NCI-H2227 (cell line): ENCODE measurements around the gene LRP11.
"Not testable (repeated sequence)": the region's sequence is repeated elsewhere in the genome, so short reads cannot be mapped to it uniquely, and the experiment has no call there.

Source experiments
- DNase-seq: peaks from one replicate; lab custom pipeline; 2025; ENCODE audit not compliant: unreplicated experiment; lab: John Stamatoyannopoulos, UW

LRP11 gene

DNA sequence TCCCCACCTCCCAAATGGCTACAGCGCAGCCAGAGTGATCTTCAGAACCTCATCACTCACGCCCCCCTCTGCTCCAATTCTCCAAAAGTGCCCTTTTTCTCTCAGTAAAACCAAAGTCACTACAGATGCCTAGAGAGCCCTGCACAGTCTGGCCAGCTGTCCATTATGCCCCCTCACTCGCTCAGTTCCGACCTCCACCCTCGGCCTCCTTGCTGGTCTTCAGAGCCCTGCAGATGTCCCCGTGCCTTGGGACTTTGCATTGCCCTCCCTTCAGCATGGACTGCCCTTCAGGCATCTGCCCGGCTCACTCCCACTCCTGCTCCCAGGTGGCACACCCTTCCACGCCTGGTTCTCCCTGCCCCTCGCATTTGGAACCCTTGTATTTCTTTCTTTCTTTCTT is 34.8 kb upstream of the LRP11 start:
- no peak for DNase-seq

DNA sequence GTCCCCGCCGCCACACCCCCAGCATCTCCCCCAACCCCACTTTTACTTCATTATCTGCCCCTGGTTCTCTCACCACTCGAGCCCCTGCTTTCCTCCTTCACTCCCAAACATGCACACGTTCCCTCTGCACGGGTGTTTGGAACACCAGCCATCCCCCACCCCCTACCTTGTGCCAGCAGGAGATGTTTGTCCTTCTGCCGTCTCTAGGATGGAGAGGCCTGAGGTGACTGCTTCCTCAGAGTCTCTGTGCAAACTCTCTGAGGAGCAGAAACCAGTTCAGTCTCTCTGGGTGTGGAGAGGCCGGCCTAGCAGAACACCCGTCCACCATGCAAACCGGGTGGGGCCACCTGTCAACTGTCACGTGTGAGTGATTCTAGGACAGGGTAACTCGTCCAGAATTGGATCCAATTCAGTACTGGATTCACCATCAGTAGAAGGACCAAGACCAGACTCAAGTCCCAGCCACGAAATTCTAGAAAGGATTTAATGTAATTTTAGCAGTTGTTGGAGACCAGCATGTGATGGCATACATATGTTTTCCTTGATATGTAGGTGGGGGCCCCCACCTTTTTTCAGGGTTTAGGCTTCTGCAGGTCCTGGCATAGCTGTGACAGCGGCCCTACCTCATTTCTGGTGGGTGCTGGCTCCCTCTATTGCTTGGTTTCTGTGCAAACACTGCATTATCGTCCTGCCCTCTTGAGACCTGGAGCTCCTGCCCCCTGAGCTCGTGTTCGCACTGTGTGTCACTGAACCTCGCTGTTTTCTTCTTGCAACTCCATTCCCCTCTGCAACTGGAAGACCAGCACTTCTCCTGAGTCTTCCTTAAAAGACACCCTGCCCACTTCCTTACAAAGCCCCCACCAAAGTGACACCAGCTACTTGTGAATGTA is 33.9 kb upstream of the LRP11 start, which contains the start of gene RAET1E:
Gene RAET1E, minus strand, starts transcription at position 259 of the 890 bp plus-strand sequence. CDS start 7,212 bp downstream, outside the sequence.
- DNase-seq, result no peak

DNA sequence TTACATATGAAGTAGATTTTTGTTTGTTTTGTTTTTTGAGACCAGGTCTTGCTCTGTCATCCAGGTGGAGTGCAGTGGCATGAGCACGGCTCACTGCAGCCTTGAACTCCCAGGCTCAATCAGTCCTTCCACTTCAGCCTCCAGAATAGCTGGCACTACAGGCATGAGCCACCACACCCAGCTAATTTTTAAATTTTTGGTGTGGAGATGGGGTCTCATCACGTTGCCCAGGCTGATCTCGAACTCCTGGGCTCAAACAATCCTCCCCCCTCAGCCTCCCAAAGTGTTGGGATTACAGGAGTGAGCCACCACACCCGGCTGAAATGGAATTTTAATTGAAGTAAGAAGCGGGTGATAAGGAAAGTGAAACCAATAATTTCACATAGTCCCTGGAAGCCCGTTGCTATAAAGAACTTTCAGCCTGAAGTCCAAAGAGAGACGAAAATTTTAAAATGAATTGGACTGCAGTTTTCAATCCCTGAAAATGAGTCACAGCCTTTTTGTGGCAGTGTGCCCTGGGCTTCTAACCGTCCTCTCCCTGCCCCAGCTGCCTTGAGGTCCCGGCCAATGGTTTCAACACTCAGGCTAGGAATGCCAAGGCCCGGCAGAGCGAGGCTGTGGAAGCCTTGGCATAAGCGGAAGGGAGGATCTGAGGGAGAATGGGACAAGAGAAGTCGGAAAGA is 33.0 kb upstream of the LRP11 start:
- DNase-seq, result no peak

DNA sequence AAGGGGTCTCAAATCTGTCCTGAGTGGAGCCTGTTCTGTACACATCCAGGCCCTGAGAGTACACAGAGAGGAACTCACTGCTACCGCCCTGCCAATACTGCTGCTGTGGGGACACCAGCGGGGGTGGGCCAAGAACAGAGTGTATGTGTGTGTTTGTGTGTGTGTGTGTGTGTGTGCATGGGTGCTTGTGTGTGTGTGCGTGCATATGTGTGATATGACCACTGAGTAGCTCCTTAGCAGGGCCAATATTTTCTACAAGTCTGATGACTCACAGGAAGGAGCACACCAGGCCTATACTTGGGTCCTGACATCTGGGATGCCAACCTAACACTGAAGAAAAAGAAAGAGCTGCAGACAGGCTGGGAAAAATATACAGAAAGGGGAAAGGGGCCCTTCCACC is 32.3 kb upstream of the LRP11 start:
- DNase-seq, result no peak

DNA sequence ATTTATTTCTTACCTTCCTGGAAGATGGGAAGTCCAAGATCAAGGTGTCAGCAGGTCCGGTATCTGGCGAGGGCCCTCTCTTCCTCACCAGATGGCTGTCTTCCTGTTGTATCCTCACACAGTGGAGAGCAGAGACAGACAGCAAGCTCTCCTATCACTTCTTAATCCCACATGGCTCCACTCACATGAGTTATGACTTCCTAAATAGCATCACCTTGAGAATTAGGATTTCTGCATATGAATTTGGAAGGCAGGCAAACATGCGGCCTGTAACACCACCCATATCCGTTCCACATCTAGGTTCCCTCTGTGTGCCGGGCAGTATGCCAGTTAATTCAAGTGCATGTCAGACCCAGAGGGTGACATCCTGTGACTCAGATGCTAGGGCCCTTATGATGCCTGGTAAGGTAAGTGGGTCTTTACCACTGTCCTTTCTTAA is 31.7 kb upstream of the LRP11 start:
- no peak for DNase-seq

DNA sequence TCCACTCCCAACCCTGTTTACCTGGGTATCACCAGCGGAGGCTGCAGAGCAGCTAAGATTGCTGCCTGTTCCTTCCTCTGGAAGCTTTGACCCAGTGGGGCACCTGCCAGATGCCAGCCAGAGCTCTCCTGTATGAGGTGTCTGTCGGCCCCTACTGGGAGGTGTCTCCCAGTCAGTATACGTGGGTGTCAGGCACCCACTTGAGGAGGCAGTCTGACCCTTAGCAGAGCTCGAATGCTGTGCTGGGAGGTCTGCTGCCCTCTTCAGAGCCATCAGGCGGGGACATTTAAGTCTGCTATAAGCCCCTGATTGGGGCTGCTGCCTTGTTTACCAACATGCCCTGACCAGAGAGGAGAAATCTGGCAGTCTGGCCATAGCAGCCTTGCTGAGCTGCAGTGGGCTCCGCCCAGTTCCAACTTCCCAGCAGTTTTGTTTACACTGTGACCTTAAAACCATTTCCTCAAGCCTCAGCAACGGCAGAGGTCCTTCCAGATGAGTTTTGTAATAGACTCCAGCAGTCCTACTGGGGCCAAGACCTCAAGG is 31.0 kb upstream of the LRP11 start:
- DNase-seq, result no peak

DNA sequence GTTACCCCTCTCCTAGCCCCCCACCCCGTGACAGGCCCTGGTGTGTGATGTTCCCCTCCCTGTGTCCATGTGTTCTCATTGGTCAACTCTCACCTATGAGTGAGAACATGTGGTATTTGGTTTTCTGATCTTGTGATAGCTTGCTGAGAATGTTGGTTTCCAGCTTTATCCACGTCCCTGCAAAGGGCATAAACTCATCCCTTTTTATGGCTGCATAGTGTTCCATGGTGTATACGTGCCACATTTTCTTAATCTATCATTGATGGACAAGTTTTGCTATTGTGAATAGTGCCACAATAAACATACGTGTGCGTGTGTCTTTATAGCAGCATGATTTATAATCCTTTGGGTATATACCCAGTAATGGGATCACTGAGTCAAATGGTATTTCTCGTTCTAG is 27.7 kb upstream of the LRP11 start:
- not testable (repeated sequence) for DNase-seq

DNA sequence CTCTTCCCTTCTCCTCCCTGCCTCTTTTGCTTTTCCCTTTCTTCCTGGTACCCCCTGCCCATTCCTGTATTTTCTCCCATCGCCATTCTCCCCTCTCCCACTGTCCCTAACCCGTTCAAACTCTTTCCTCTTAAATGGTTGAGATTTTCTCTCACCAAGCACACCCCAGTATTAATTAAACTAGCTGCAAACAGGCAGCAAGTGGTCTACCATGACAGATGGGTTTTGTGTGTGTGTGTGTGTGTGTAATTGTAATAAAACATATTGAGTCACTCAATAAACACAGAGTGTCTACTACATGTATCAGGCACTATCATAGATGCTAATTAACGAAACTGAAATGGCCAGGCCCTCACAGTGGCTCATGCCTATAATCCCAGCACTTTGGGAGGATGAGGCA is 27.1 kb upstream of the LRP11 start:
- DNase-seq, result no peak

DNA sequence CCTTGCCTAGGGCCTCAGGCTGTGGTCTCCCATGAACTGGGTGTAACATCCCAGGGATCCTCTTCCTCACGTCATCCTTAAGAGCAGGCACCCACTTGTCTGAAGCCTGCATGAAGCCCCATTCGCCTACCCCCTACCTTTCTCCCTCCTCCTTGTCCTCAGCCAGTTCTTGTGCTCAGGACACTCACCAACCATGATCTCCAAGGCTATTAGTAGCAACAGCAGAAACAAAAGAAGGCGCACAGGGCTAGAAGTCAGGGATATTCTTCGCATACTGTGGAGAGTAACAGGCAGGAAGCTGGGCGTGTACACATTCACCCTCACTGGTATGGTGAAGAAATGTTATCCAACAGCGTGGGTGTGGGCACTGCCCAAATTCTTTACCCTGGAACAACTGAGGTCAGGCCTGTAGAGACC is 26.5 kb upstream of the LRP11 start:
- DNase-seq, result no peak

DNA sequence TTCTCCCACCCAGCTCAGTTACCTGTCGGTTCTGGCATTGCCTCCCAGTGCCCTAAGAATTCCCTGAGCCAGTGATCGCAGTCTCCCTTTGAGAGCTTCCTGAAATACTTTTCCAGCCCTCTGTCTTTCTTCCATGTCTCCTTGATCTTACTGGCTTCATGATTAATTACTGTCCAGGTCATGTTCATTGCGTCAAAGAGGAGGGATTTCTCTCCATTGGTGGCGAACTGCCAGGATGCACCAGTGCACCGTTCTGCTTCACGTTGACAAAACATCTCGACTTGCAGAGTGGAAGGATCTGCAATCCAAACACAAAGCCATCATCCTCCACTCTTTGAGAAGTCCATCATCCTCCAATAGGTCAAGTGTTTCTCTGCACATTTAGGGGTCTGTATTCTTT is 25.2 kb upstream of the LRP11 start:
- DNase-seq, result no peak

DNA sequence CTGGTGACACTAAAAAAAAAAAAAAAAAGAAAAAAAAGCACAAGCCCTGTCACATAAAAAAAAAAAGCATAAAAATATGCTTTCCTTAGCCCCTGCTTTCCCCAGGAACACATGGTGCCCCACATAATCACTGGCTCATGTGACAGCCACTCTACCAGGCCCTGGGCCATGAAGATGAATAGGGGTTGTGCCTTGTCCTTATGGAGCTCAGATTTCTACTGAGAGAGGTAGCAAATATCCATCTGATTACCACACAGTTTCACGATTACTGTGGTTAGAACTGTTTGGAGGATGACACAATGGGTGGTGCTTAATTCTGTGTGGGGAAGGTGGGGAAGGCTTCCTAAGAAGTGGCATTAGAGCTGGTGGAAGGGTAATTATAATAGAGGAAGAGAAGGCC is 24.5 kb upstream of the LRP11 start:
- DNase-seq, result no peak

DNA sequence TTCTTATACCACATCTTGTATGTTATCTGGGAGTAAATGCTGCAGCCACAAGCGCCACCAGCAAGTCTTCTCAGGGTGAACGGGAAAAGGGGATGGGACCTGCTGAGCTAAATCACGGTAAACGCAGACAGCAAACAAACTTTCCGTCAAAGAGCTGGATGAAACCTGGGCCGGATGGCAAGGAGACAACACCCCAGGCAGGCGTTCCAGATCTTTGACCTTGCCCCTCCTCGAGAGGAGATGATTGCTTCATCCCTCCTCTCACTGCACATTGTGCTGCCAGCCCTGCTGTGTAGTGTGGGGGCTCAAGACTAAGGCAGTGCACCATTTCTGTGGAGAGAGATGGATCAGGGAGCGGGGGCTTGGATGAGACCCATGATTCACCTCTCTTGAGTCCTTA is 23.9 kb upstream of the LRP11 start:
- DNase-seq, result no peak

DNA sequence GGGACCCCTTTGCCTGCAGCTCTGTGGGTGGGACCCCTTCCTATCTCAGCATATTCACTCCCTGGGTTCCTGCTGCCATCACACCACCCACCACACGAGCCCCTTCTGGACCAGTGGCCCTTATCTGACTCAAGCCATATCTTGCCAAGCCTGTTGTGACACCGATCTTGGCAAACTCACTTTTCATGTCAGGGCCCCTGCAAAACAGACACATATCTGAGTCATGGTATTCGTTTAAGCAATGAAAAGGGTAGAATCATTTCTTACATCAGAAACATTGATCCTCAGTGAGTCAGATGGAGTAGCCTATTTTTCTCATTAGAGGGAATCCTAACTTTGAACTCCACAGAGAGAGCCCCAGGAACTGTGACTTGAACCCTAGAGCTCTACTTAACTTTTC is 23.2 kb upstream of the LRP11 start:
- no peak for DNase-seq

DNA sequence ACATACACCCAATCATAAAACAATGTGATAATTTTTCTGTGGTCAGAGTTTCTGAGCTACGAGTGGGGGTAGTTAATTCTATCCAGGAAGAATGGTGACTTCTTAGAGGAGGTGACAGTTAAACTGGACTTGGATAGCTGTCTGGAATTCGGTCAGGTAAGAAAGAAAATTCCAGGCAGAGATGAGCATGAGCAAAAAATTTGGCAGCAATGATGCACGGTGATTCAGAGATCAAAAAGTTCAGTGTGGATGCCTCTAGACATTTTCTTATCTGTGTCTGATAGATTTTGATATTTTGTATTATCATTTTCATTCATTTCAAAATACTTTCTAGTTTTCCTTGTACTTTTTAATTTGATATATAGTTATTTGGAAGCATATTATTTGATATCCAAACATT is 21.7 kb upstream of the LRP11 start:
- DNase-seq, result no peak

DNA sequence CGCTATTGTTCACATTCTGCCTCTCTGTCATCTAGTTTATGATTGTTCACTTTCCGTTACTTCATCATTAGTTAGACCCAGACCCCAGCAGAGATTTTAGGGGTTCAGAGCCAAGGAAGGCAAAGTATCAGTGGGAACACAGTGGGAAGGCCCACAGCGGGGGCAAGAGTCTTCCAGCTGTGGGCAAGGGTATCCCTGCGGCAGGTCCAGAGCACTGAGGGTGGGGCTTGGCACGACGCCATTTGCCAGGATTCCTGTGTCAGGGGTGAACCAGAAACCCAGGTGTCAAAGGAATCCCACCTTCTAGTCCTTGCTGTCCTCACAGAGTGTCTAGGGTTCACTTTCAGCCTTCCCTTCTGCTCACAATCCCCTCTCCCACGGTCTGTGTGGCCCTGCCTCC is 20.5 kb upstream of the LRP11 start:
- DNase-seq, result no peak

DNA sequence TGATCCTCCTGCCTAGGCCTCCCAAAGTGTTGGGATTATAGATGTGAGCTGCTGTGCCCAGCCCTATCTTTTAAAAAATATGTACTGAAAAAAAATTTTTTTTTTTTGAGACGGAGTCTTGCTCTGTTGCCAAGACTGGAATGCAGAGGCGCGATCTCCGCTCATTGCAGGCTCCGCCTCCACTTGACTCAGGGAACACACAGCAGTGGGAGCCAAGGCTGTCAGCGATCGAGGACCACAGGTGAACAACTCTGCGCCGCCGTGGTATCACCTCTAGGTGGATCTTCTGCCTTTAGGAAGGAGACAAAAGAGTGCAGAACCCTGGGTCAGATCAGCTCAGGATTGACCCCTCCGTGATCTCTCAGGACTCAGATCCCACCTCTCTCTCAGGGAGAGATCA is 20.1 kb upstream of the LRP11 start:
- DNase-seq, result peak; percentile 6

DNA sequence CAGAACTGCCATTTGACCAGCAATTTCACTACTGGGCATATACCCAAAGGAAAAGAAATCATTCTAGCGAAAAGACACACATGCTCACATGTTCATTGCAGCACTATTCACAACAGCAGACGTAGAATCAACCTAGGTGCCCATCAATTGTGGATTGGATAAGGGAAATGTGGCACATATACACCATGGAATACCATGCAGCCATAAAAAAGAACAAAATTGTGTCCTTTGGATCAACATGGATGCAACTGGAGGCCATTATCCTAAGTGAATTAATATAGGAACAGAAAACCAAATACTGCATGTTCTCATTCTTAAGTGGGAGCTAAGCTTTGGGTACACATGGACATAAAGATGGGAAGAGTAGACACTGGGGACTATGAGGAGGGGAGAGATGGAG is 17.7 kb upstream of the LRP11 start:
- no peak for DNase-seq

DNA sequence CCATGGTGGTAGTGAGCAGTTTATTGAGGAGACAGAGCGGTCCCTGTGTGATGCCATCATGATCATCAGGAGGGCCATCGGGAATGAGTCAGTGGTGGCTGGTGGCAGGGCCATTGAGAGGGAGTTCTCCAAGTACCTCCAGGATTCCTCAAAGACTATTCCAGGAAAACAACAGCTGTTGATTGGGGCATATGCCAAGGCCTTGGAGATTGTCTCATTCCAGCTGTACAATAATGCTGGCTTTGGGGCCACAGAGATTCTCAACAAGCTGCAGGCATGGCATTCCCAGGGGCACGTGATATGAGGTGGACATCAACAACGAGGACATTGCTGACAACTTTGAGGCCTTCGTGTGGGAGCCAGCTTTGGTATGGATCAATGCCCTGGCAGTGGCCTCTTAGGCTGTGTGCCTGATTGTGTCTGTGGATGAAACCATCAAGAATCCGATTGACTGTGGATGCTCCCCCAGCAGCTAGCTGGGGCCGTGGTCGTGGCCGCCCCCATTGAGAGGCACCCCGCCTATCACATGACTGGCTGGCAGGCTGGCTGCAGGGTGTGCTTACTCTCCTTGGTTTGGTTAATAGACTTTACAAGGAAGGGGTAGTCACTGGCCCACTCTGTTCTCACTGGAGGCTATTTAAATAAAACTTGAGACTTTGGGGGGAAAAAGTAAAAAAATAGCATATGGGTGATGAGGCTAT is 17.1 kb upstream of the LRP11 start:
- DNase-seq, result no peak

DNA sequence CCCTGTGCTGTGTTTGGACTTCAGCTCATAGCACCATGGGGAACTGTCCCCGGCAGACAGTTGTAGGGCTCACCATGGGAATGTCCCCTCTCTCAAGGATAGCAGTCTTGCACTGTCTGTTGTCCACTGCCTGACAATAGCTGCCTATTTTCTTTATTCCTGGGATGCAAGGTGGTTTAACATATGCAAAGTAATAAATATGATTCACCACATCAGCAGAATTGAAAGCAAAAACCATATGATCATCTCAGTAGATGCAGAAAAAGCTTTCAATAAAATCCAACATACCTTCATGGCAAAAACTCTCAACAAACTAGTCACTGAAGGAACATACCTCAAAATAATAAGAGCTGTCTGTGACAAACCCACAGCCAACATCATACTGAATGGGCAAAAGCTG is 13.5 kb upstream of the LRP11 start:
- no peak for DNase-seq

DNA sequence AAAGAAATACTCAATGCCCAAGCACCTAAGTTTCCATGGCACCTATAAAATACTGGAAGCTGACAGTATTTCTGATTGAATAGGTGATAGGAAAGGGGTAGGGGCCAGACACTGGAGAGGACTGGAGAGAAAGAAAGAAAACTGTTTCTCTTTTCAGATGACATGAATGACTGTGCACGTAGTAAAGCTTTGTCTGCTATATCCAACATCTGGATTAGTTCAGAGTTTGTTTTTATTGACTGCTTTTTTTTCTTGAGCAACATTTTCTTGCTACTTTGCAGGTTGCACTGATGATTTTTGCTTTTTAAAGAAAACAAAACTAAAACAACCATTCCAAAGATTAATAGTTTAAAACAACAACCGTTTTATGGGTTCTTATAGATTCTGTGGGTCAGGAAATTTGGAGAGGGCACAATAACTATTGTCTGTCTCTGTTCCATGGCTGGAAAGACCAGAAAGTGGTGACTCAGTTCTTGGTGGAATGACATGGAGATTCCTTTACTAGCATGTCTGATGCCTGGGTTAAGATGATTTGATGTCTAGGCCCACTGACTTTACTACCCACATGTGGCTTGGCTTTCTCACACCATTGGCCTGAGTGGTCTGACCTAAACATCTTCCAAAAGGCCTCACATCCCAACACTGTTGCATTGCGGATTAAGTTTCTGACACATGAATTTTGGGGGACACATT is 12.2 kb upstream of the LRP11 start:
- DNase-seq, result no peak

DNA sequence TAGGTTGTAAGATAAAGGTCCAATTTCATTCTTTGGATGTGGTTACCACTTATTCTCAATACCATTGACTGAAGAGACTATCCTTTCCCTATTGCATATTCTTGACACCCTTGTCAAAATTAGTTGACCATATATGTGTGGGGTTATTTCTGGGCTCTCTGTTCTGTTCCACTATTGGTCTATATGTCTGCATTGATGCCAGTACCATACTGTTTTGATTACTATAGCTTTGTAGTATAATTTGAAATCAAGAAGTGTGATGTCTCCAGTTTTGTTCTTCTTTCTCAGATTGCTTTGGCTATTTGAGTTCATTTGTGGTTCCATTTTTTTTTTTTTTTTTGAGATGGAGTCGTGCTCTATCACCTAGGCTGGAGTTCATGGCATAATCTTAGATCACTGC is 8.1 kb upstream of the LRP11 start:
- DNase-seq, result no peak
